SK-N-SH (cell line): Measurements from ENCODE around the gene RPL22. TPM values are rescaled to one million over a fixed set of nuclear protein-coding genes. Genes with fewer than 3 reads are reported as not detected.

Source experiments
- CTCF ChIA-PET: fragments of 300-600, 350-600 bp; formaldehyde crosslinking; extraction: SDS; loops from one replicate; lab custom pipeline; 2021; lab: Yijun Ruan, JAX
- POLR2A ChIA-PET: fragments of 350-600 bp; sonication (Branson Sonifier 250); formaldehyde crosslinking; extraction: SDS; loops from one replicate; lab custom pipeline; 2020; ENCODE audit warnings: antibody characterized with exemption, inconsistent platforms; lab: Yijun Ruan, JAX
- DNase-seq: peaks from one replicate; pipeline ENCODE4 v3.0.0; 2012
- H2AFZ ChIP-seq: fragments of 200-600 bp; sonication (generic); 2 replicates; pipeline ENCODE4 v1.8.1; 2016; ENCODE audit warnings: antibody characterized with exemption, mild to moderate bottlenecking, low read depth
- H3F3A ChIP-seq: fragments of 200-600 bp; sonication (generic); replicated peaks from 2 replicates; pipeline ENCODE3; 2016; ENCODE audit warnings: antibody characterized with exemption, mild to moderate bottlenecking; ENCODE audit not compliant: insufficient read depth
- H3K27ac ChIP-seq, 2 experiments: fragments of 200-500 bp in 1 of 2; fragments of 200-600 bp in 1 of 2; sonication (Bioruptor generic) in 1 of 2; sonication (generic), shearing (Covaris generic) in 1 of 2; 2 replicates each; pipeline versions ENCODE4 v1.5.1 to v1.6.1; 2014 to 2016; ENCODE audit warnings: low read depth in 2 of 2, inconsistent platforms in 1 of 2, low read length in 1 of 2, mild to moderate bottlenecking in 1 of 2, mixed read lengths in 1 of 2
- H3K27me3 ChIP-seq: fragments of 200-600 bp; sonication (generic), shearing (Covaris generic); 2 replicates; pipeline ENCODE4 v1.6.1; 2016; ENCODE audit warnings: mixed run types; ENCODE audit not compliant: insufficient read depth
- H3K36me3 ChIP-seq, 2 experiments: fragments of 200-500 bp in 1 of 2; fragments of 200-600 bp in 1 of 2; sonication (Bioruptor generic) in 1 of 2; sonication (generic) in 1 of 2; replicated peaks in 1 of 2; 2 replicates each; pipeline versions ENCODE3 to v1.5.1; 2014 to 2016; ENCODE audit warnings: low read length in 1 of 2, mild to moderate bottlenecking in 1 of 2; ENCODE audit not compliant: insufficient read depth in 2 of 2, control insufficient read depth in 1 of 2
- H3K4me1 ChIP-seq, 2 experiments: fragments of 200-500 bp in 1 of 2; fragments of 200-600 bp in 1 of 2; sonication (Bioruptor generic) in 1 of 2; sonication (generic), shearing (Covaris generic) in 1 of 2; 2 replicates each; pipeline versions ENCODE4 v1.5.1 to v1.6.1; 2014 to 2016; ENCODE audit warnings: low read depth in 1 of 2, low read length in 1 of 2, mixed run types in 1 of 2; ENCODE audit not compliant: insufficient read depth in 2 of 2, control insufficient read depth in 1 of 2
- H3K4me2 ChIP-seq: fragments of 200-600 bp; sonication (generic), shearing (Covaris generic); 2 replicates; pipeline ENCODE4 v1.6.1; 2017; ENCODE audit warnings: mixed run types
- H3K4me3 ChIP-seq, 2 experiments: fragments of 200-500 bp in 1 of 2; fragments of 200-600 bp in 1 of 2; sonication (Bioruptor generic) in 1 of 2; sonication (generic), shearing (Covaris generic) in 1 of 2; 2 replicates each; pipeline versions ENCODE4 v1.5.1 to v1.8.1; 2014 to 2016; ENCODE audit warnings: low read depth in 2 of 2, inconsistent platforms in 1 of 2, low read length in 1 of 2, mild to moderate bottlenecking in 1 of 2, mixed read lengths in 1 of 2, moderate library complexity in 1 of 2
- H3K79me2 ChIP-seq: fragments of 200-600 bp; sonication (generic); 2 replicates; pipeline ENCODE4 v1.8.1; 2017; ENCODE audit warnings: mild to moderate bottlenecking; ENCODE audit not compliant: insufficient read depth
- H3K9ac ChIP-seq: fragments of 200-600 bp; sonication (generic); 2 replicates; pipeline ENCODE4 v1.6.1; 2017; ENCODE audit warnings: mixed run types
- H3K9me2 ChIP-seq: fragments of 200-600 bp; sonication (generic); 2 replicates; pipeline ENCODE4 v1.6.1; 2017; ENCODE audit warnings: mixed run types
- H3K9me3 ChIP-seq: fragments of 200-600 bp; sonication (generic); 2 replicates; pipeline ENCODE4 v1.6.1; 2017; ENCODE audit warnings: mixed run types, mild to moderate bottlenecking, moderate library complexity
- H4K20me1 ChIP-seq: fragments of 200-600 bp; sonication (generic); 2 replicates; pipeline ENCODE4 v1.6.1; 2017; ENCODE audit warnings: mild to moderate bottlenecking, mixed run types; ENCODE audit not compliant: insufficient read depth
- CHD2 ChIP-seq: fragments of 150-350 bp; IDR thresholded peaks from 2 replicates; pipeline ENCODE4 v1.6.1; 2018; ENCODE audit warnings: low read length; ENCODE audit not compliant: partially characterized antibody
- CTCF ChIP-seq: fragments of 200-600 bp; sonication (generic); IDR thresholded peaks from 2 replicates; pipeline ENCODE4 v1.6.1; 2017; ENCODE audit warnings: antibody characterized with exemption, mild to moderate bottlenecking, moderate library complexity
- EZH2phosphoT487 ChIP-seq: fragments of 200-600 bp; sonication (generic); IDR thresholded peaks from 2 replicates; pipeline ENCODE4 v1.6.1; 2017; ENCODE audit warnings: low read depth, mixed run types, mild to moderate bottlenecking, antibody characterized with exemption, moderate library complexity, borderline replicate concordance
- GABPA ChIP-seq: IDR thresholded peaks from 2 replicates; pipeline ENCODE4 v1.4.0; 2012; ENCODE audit warnings: low read depth, mild to moderate bottlenecking
- MAX ChIP-seq: IDR thresholded peaks from 2 replicates; pipeline ENCODE4 v1.4.0; 2012; ENCODE audit warnings: low read depth
- RAD21 ChIP-seq: IDR thresholded peaks from 2 replicates; pipeline ENCODE4 v1.6.1; 2012; ENCODE audit warnings: mild to moderate bottlenecking, low read length
- RFX5 ChIP-seq: IDR thresholded peaks from 2 replicates; pipeline ENCODE4 v1.6.1; 2012; ENCODE audit warnings: mild to moderate bottlenecking, improper control_type of control experiment, low read length
- SMC3 ChIP-seq: IDR thresholded peaks from 2 replicates; pipeline ENCODE4 v1.6.1; 2012; ENCODE audit warnings: low read depth, low read length, improper control_type of control experiment
- TEAD4 ChIP-seq: IDR thresholded peaks from 2 replicates; pipeline ENCODE4 v1.4.0; 2012; ENCODE audit warnings: mild to moderate bottlenecking, borderline replicate concordance; ENCODE audit not compliant: insufficient read depth
- USF2 ChIP-seq: fragments of 150-350 bp; IDR thresholded peaks from 2 replicates; pipeline ENCODE4 v1.6.1; 2017; ENCODE audit warnings: antibody characterized with exemption, low read length, low read depth, borderline replicate concordance
- WGBS: methylation state at CpG from one replicate; pipeline ENCODE4 v1.1.6; 2017; ENCODE audit warnings: low lambda C conversion rate; 5-methylcytosine and 5-hydroxymethylcytosine counted together
- polyA plus RNA-seq, 3 experiments: library from polyadenylated mRNA; depleted of rRNA; stranded (reverse); fragments of >200 nt; gene quantifications; 2 replicates each; pipeline ENCODE4 v1.2.3, GENCODE V29; 2012
- TF ChIP-seq, protein P1 (sequence below): IDR thresholded peaks from 2 replicates; pipeline ENCODE4 v1.6.1; 2012; ENCODE audit warnings: mild to moderate bottlenecking, low read depth, low read length, moderate library complexity

Gene RPL22
- polyA plus RNA-seq, 1 of the 3 experiments (the other 2 are of a cell fraction) = 140 TPM

- ChIA-PET CTCF (interaction anchor here (1.5 kb wide), 1 partner anchor 32 kb away, joined by 3 read pairs; no protein-coding TSS in a partner anchor), POLR2A (no interaction called here)
- Histone ChIP-seq H3K9me2 (no peaks in the 10 kb centered on the region), H3F3A (no peaks in the 10 kb centered on the region), H3K4me3 (no peak overlapping the region), H3K4me1 (no peaks in the 10 kb centered on the region), H3K9ac (no peak overlapping the region), H3K27me3 (no peaks in the 10 kb centered on the region)
- no peak for DNase-seq
- TF ChIP-seq RFX5 = no peak
- no peak for TF ChIP-seq RAD21
- TF ChIP-seq MAX = no peak
- no peak for TF ChIP-seq USF2
- no peak for TF ChIP-seq GABPA
- no peak for TF ChIP-seq EZH2phosphoT487
- TF ChIP-seq, all 33 proteins: peak for 0
- no peaks in the 10 kb centered on the region for H3K36me3 ChIP-seq
- no peak overlapping the region for H2AFZ ChIP-seq
- no peaks in the 10 kb centered on the region for H4K20me1 ChIP-seq
- WGBS = 52% methylated on average over 2 of the region's 2 CpGs
- no peaks in the 10 kb centered on the region for H3K9me3 ChIP-seq
- no peaks in the 10 kb centered on the region for H3K79me2 ChIP-seq
- H3K27ac ChIP-seq = no peak overlapping the region
- H3K4me2 ChIP-seq = no peak overlapping the region
These were observed 59.0 kb downstream of the RPL22 start for GRCh38 chr1:6140413-6140812.

DNA sequence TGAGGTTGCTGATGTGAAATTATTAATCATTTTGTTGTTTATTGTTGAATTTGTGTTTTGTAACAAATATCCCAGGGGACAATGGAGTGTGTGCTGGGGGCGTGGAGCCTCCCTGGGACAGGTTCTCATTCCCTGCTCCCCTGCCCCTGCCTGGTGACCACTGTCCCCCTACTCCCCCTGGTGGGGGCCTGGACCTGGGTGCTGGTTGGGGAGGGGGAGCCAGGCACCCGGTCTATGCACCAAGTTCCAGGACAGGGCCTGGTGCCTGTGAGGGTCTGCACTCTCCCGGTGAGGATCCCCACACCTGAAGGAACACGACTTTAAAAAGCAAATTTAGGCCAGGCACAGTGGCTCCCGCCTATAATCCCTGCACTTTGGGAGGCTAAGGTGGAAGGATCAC lies 61.6 kb downstream of the RPL22 start:
- Histone ChIP-seq H3K27me3 (no peaks in the 10 kb centered on the region), H3K9me2 (no peaks in the 10 kb centered on the region), H3K27ac (no peak overlapping the region), H3K4me2 (no peak overlapping the region), H3K9me3 (no peaks in the 10 kb centered on the region), H3K9ac (no peak overlapping the region), H3K79me2 (no peaks in the 10 kb centered on the region), H3K36me3 (no peaks in the 10 kb centered on the region), H3K4me1 (no peaks in the 10 kb centered on the region), H4K20me1 (no peaks in the 10 kb centered on the region), H2AFZ (no peak overlapping the region), H3K4me3 (no peak overlapping the region), H3F3A (no peaks in the 10 kb centered on the region)
- no peak for DNase-seq
- CTCF ChIA-PET = interaction anchor here (1.3 kb wide), 1 partner anchor 96 kb away, joined by 4 read pairs; no protein-coding TSS in a partner anchor
- TF ChIP-seq RFX5 = no peak
- TF ChIP-seq, protein P1, sequence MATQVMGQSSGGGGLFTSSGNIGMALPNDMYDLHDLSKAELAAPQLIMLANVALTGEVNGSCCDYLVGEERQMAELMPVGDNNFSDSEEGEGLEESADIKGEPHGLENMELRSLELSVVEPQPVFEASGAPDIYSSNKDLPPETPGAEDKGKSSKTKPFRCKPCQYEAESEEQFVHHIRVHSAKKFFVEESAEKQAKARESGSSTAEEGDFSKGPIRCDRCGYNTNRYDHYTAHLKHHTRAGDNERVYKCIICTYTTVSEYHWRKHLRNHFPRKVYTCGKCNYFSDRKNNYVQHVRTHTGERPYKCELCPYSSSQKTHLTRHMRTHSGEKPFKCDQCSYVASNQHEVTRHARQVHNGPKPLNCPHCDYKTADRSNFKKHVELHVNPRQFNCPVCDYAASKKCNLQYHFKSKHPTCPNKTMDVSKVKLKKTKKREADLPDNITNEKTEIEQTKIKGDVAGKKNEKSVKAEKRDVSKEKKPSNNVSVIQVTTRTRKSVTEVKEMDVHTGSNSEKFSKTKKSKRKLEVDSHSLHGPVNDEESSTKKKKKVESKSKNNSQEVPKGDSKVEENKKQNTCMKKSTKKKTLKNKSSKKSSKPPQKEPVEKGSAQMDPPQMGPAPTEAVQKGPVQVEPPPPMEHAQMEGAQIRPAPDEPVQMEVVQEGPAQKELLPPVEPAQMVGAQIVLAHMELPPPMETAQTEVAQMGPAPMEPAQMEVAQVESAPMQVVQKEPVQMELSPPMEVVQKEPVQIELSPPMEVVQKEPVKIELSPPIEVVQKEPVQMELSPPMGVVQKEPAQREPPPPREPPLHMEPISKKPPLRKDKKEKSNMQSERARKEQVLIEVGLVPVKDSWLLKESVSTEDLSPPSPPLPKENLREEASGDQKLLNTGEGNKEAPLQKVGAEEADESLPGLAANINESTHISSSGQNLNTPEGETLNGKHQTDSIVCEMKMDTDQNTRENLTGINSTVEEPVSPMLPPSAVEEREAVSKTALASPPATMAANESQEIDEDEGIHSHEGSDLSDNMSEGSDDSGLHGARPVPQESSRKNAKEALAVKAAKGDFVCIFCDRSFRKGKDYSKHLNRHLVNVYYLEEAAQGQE = no peak
- no peak for TF ChIP-seq USF2
- TF ChIP-seq TEAD4 = no peak
- TF ChIP-seq EZH2phosphoT487 = no peak
- TF ChIP-seq CHD2 = no peak
- TF ChIP-seq SMC3 = no peak
- TF ChIP-seq CTCF = no peak
- WGBS = 21% methylated on average over 4 of the region's 5 CpGs
- POLR2A ChIA-PET = no interaction called here
